ENCODE data around the gene DNAH10. TPM values are rescaled to one million over a fixed set of nuclear protein-coding genes. Genes with fewer than 3 reads are reported as not detected.

The DNAH10 gene
- total and polyA plus RNA-seq, 10 of the 15 experiments (the other 5 are each of a cell fraction or from before 2014, with no cell fraction given): 0.01 to 0.32 (median 0.06) TPM

DNA sequence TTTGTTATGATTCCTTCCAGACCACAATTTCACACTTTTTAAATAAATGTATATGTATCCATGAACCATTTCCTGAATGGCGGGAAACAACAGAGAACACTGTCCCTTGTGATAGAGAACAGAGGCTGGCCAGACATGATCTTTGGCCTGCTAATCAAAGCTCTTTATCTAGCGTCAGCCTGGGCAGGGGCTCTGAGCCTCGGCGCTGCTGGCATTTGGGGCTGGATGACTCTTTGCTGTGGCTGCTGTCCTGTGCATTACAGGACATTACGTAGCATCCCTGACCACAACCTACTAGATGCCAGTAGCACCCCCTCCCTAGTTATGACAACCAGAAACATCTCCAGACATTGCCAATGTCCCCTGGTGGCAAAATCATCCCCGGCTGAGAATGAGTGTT lies 77.7 kb downstream of the DNAH10 start (continued):
- TF ChIP-seq, protein P1, sequence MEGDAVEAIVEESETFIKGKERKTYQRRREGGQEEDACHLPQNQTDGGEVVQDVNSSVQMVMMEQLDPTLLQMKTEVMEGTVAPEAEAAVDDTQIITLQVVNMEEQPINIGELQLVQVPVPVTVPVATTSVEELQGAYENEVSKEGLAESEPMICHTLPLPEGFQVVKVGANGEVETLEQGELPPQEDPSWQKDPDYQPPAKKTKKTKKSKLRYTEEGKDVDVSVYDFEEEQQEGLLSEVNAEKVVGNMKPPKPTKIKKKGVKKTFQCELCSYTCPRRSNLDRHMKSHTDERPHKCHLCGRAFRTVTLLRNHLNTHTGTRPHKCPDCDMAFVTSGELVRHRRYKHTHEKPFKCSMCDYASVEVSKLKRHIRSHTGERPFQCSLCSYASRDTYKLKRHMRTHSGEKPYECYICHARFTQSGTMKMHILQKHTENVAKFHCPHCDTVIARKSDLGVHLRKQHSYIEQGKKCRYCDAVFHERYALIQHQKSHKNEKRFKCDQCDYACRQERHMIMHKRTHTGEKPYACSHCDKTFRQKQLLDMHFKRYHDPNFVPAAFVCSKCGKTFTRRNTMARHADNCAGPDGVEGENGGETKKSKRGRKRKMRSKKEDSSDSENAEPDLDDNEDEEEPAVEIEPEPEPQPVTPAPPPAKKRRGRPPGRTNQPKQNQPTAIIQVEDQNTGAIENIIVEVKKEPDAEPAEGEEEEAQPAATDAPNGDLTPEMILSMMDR (IDR thresholded peaks at IDR 0.05 in 2 of 3, conservative IDR thresholded peaks at IDR 0.05 in 1 of 3; ENCODE audit: control insufficient read depth in 2 of 3, extremely low read depth in 1 of 3, insufficient read depth in 1 of 3, low read depth in 3 of 3, low read length in 3 of 3): no peak
- TF ChIP-seq GABPA (IDR thresholded peaks at IDR 0.05; ENCODE audit: low read depth): no peak
- no peak for TF ChIP-seq LARP7 (IDR thresholded peaks at IDR 0.05)
- no peak for TF ChIP-seq ZBED1 (IDR thresholded peaks at IDR 0.05; ENCODE audit: borderline replicate concordance)
- TF ChIP-seq, protein P2, sequence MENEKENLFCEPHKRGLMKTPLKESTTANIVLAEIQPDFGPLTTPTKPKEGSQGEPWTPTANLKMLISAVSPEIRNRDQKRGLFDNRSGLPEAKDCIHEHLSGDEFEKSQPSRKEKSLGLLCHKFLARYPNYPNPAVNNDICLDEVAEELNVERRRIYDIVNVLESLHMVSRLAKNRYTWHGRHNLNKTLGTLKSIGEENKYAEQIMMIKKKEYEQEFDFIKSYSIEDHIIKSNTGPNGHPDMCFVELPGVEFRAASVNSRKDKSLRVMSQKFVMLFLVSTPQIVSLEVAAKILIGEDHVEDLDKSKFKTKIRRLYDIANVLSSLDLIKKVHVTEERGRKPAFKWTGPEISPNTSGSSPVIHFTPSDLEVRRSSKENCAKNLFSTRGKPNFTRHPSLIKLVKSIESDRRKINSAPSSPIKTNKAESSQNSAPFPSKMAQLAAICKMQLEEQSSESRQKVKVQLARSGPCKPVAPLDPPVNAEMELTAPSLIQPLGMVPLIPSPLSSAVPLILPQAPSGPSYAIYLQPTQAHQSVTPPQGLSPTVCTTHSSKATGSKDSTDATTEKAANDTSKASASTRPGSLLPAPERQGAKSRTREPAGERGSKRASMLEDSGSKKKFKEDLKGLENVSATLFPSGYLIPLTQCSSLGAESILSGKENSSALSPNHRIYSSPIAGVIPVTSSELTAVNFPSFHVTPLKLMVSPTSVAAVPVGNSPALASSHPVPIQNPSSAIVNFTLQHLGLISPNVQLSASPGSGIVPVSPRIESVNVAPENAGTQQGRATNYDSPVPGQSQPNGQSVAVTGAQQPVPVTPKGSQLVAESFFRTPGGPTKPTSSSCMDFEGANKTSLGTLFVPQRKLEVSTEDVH (IDR thresholded peaks at IDR 0.05; ENCODE audit: low read depth, partially characterized antibody): no peak
- TF ChIP-seq FOXK2 (IDR thresholded peaks at IDR 0.05): no peak

DNA sequence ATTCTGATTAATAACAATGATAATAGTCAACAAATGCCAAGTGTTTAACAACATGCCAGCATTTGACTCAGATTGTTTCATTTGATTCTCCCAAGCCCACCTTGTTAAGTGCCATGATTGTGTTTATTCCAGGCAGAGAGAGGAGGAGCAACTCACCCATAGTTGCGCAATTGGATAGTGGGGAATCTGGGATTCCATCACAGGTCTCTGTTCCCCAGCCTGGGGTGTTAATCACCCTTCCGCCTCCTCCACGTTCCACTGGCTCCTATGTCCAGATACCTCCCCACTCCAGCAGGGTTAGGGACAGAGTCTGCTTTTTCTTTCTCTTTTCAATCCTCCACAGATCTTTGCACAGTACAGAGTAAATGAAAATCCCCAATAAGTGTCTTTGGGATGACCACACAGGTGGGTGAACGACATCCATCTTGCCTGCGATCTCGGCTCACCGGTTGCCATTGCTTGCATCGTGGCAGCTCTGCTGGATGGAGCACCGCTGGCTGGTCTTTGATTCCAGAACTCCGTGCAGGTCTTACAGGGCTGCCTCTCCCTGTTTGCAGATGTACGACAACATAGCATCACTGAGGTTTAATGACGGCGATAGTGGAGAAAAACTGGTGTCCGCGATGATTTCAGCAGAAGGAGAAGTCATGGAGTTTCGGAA lies 78.8 kb downstream of the DNAH10 start:
- no peak for FAIRE-seq
- no peak for ATAC-seq
- Histone ChIP-seq H3K9ac (ENCODE audit: control insufficient read depth, insufficient read depth, low read length) (no peak overlapping the region), H3K9me3 (replicated peaks; ENCODE audit: control insufficient read depth, insufficient read depth, low read length) (no peaks in the 10 kb centered on the region), H3K4me2 (ENCODE audit: control insufficient read depth, insufficient read depth) (no peak overlapping the region), H3K27me3 (replicated peaks in 1 of 2; ENCODE audit: control insufficient read depth in 2 of 2, insufficient read depth in 2 of 2, low read length in 1 of 2) (no peaks in the 10 kb centered on the region), H3K79me2 (ENCODE audit: control insufficient read depth, insufficient read depth, low read length) (no peaks in the 10 kb centered on the region), H3K27ac (ENCODE audit: control insufficient read depth, insufficient read depth) (no peak overlapping the region), H4K20me1 (ENCODE audit: control insufficient read depth, insufficient read depth) (no peaks in the 10 kb centered on the region), H3K4me1 (ENCODE audit: control insufficient read depth, insufficient read depth, low read length) (peaks cover 7% of the 10 kb centered on the region; the same call in 1 of the 2 replicates), H3K4me3 (no peak overlapping the region), H2AFZ (ENCODE audit: control insufficient read depth, low read depth, low read length) (no peak overlapping the region), H3K36me3 (ENCODE audit: control insufficient read depth in 2 of 2, insufficient read depth in 2 of 2, low read length in 1 of 2) (no peaks in the 10 kb centered on the region)
- CTCF ChIA-PET: no interaction called here
- POLR2A ChIA-PET: interaction anchor here (0.6 kb wide), 1 partner anchor 562 kb away, joined by 3 read pairs; no protein-coding TSS in a partner anchor
- no peak for TF ChIP-seq CHD4 (IDR thresholded peaks at IDR 0.05)
- BruUV-seq (replicated peaks): no TSS peak
- in situ Hi-C loops (cut with MboI): no loop called here
- SMC1A ChIA-PET (ENCODE audit: uncharacterized antibody, unreplicated experiment): interaction anchor here (2.4 kb wide), 1 partner anchor 41 kb away, joined by 6 read pairs; no protein-coding TSS in a partner anchor
- intact Hi-C loops (cut with micrococcal nuclease; ENCODE audit: unreplicated experiment): loop anchor here (10.0 kb wide), 1 partner anchor 206 kb away; the partner anchor contains the start of genes EIF2B1 and GTF2H3
- 91% methylated on average over 16 of the region's 16 CpGs for WGBS (ENCODE audit: insufficient coverage, insufficient replicate concordance, low lambda C conversion rate, missing lambda C conversion rate)
- no peak for DNase-seq (ENCODE audit: low read depth, low spot score)
- RAD21 ChIA-PET (ENCODE audit: unreplicated experiment): no interaction called here
